Heart right ventricle (tissue), 16 donors: ENCODE results near the gene DLGAP1. TPM values are rescaled to one million over a fixed set of nuclear protein-coding genes. Genes with fewer than 3 reads are reported as not detected.

Source experiments
- ATAC-seq, 8 donors: fragments of 200-7000 bp; cut with Tn5 transposase; one replicate each; pipeline ENCODE4 v1.9.1; 2020; ENCODE audit warnings: mild to moderate bottlenecking in 8 of 8, moderate library complexity in 8 of 8, moderate number of reproducible peaks in 1 of 8
- DNase-seq, 2 donors: peaks; one replicate each; pipeline ENCODE4 v3.0.0-alpha.2; 2020
- H3K27ac ChIP-seq, 10 donors: fragments of 200-600 bp; sonication (generic) in 2 of 10; one replicate each; pipeline versions ENCODE4 v1.5.0 to v1.8.0; 2020 to 2022; ENCODE audit warnings: mild to moderate bottlenecking in 3 of 10
- H3K27me3 ChIP-seq, 7 donors: fragments of 200-600 bp; one replicate each; pipeline ENCODE4 v1.8.0; 2021 to 2022; ENCODE audit warnings: mild to moderate bottlenecking in 2 of 7
- H3K36me3 ChIP-seq, 9 donors: fragments of 200-600 bp; sonication (generic) in 1 of 9; one replicate each; pipeline versions ENCODE4 v1.5.0 to v1.8.0; 2020 to 2022; ENCODE audit warnings: mild to moderate bottlenecking in 2 of 9
- H3K4me1 ChIP-seq, 9 donors: fragments of 200-600 bp; sonication (generic) in 1 of 9; one replicate each; pipeline versions ENCODE4 v1.5.0 to v1.8.0; 2020 to 2022; ENCODE audit warnings: mild to moderate bottlenecking in 4 of 9
- H3K4me3 ChIP-seq, 10 donors: fragments of 200-600 bp; sonication (generic) in 2 of 10; one replicate each; pipeline versions ENCODE4 v1.5.0 to v1.8.0; 2020 to 2022; ENCODE audit warnings: mild to moderate bottlenecking in 7 of 10, moderate library complexity in 2 of 10
- H3K9me3 ChIP-seq, 11 donors: fragments of 200-600 bp in 10 of 11; sonication (generic) in 2 of 11; one replicate each; pipeline versions ENCODE4 v1.5.0 to v1.8.0; 2013 to 2022; ENCODE audit warnings: mild to moderate bottlenecking in 2 of 11, control low read depth in 1 of 11, moderate library complexity in 1 of 11
- WGBS, 2 donors: extraction: QIAGEN DNeasy Blood & Tissue Kit; methylation state at CpG; one replicate each; pipeline ENCODE4 v1.1.7; 2013; ENCODE audit warnings: inconsistent platforms in 1 of 2; 5-methylcytosine and 5-hydroxymethylcytosine counted together
- intact Hi-C, 10 donors: fragments of 100-400 bp; cut with DNase I; formaldehyde crosslinking; loops; one replicate each; pipeline versions ENCODE4 v1.11.1 to v1.14.2; 2022
- polyA plus RNA-seq, 2 donors: library from polyadenylated mRNA; stranded (reverse); fragments of 200-250 nt; gene quantifications; one replicate each; pipeline ENCODE4 v1.2.3, GENCODE V29; 2013
- total RNA-seq, 10 donors: library from RNA; stranded (reverse); fragmentation: NEBNext Ultra II Directional in 3 of 10; extraction: Animal tissue kit (Norgen Biotek cat#: 25700) in 3 of 10; gene quantifications; one replicate each; pipeline versions ENCODE4 v1.2.1 to v1.2.4, GENCODE V29; 2021 to 2023
- TF ChIP-seq, protein P1 (sequence below), 9 donors: fragments of 200-600 bp; sonication (generic) in 2 of 9; IDR thresholded peaks; one replicate each; pipeline versions ENCODE4 v1.5.0 to v1.8.0; 2021 to 2022; ENCODE audit warnings: antibody characterized with exemption in 9 of 9, mild to moderate bottlenecking in 5 of 9, moderate library complexity in 1 of 9
- donor health status: Arrhythmogenic right ventricular cardiomyopathy.
- donor health status: ischemic (EF 13 %, LVEDD 7.1; RV severe dilation, severe dysfunction).
- donor health status: healthy with polysubstance abuse.
- donor health status: DM: no; HTN: yes; CAD: no.
- donor health status: DM: no; HTN: no; CAD: no.
- donor health status: ischemic (EF 25% LVEDD 6.9; RV normal size, moderate dysfunction).
- donor health status: ischemic (EF 25% LVEDD 5.7; RV mildly dilated, moderate dysfunction).
- donor health status: healthy.
- donor health status: DM: yes; HTN: yes; CAD: no.
- donor health status: Ischemic cardiomyopathy.
- donor health status: ischemic (EF 35%, LVEDD 5.7; RV mildly dilated, moderate dysfunction).
- donor health status: nonischemic (EF 11% LVEDD 7.7; RV severe dilation, severe dysfunction).
- donor health status: DM: yes; HTN: yes; CAD: no.
- donor health status: PGD.
- donor health status: ischemic (EF 29% LVEDD 5.4; RV normal size, mild dysfunction).
- donor health status: nonischemic (EF 23%, LVEDD 6.1; RV moderate dilation, normal function).

The DLGAP1 gene
- total and polyA plus RNA-seq, 12 donors, result 0.07 to 7.2 (median 1.0) TPM; not detected in 2

DNA sequence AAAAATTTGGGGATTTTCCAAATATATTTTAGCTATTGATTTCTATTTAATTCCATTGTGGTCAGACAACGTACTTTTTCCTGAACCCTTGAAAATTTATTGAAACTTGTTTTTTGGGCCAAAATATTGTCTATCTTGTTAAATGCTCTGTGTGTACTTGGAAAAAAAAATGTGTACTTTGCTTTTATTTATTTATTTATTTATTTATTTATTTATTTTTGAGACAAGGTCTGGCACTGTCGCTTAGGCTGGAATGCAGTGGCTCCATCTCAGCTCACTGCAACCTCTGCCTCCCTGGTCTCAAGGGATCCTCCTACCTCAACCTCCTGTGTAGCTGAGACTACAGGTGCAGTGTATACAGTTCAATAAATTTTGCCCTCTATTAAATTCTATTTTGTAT is 910.6 kb downstream of the DLGAP1 start:
- intact Hi-C loops, result no loop called here
- no peaks in the 10 kb centered on the region for H3K27me3 ChIP-seq
- H3K9me3 ChIP-seq, result no peaks in the 10 kb centered on the region
- H3K4me3 ChIP-seq, result no peak overlapping the region
- H3K36me3 ChIP-seq, result no peaks in the 10 kb centered on the region
- DNase-seq, result no peak
- TF ChIP-seq, protein P1, sequence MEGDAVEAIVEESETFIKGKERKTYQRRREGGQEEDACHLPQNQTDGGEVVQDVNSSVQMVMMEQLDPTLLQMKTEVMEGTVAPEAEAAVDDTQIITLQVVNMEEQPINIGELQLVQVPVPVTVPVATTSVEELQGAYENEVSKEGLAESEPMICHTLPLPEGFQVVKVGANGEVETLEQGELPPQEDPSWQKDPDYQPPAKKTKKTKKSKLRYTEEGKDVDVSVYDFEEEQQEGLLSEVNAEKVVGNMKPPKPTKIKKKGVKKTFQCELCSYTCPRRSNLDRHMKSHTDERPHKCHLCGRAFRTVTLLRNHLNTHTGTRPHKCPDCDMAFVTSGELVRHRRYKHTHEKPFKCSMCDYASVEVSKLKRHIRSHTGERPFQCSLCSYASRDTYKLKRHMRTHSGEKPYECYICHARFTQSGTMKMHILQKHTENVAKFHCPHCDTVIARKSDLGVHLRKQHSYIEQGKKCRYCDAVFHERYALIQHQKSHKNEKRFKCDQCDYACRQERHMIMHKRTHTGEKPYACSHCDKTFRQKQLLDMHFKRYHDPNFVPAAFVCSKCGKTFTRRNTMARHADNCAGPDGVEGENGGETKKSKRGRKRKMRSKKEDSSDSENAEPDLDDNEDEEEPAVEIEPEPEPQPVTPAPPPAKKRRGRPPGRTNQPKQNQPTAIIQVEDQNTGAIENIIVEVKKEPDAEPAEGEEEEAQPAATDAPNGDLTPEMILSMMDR (IDR thresholded peaks at IDR 0.05), result no peak
- no peak overlapping the region for H3K27ac ChIP-seq
- WGBS, 2 donors, result 96 to 98% methylated on average over 2 of the region's 2 CpGs
- H3K4me1 ChIP-seq, result no peaks in the 10 kb centered on the region
- no peak for ATAC-seq

DNA sequence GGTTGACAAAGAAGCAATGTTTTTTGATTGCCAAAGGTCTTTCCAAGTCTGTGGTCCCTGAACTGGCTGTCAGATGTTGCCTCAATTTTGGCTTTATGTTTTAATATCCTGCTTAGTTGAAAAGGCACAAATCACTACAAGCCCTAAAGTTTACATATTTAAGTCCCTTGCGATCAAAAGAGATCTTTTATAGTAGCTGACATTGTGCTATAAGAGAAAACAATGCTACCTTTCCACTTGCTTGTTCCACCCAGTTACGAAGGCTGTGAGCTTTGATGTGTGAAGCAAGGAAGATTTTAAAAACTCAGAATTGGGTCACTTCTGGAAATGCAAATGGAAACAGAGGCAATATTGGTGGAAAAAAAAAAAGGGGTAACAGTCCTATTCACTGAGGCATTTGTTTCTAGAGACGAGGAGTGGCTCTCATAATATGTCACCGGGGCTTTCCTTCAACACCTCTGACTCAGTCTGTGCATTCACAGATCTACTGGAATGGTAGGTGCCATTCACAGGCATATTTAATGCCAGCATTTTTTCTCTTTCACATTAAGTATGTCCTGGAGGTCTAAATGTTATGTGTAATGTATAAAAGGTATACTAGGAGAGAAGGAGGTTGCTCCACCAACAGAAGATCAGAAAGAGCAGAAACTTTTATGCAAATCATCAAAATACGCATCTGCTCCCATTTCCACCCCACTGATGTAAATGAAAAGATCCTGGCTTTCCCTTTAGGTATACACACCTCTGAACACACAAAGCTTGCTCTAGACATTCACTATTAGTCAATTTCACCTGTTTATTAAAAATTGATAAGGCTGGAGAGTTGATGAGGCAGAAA is 913.3 kb downstream of the DLGAP1 start:
- no peak for ATAC-seq
- intact Hi-C loops, result no loop called here

DNA sequence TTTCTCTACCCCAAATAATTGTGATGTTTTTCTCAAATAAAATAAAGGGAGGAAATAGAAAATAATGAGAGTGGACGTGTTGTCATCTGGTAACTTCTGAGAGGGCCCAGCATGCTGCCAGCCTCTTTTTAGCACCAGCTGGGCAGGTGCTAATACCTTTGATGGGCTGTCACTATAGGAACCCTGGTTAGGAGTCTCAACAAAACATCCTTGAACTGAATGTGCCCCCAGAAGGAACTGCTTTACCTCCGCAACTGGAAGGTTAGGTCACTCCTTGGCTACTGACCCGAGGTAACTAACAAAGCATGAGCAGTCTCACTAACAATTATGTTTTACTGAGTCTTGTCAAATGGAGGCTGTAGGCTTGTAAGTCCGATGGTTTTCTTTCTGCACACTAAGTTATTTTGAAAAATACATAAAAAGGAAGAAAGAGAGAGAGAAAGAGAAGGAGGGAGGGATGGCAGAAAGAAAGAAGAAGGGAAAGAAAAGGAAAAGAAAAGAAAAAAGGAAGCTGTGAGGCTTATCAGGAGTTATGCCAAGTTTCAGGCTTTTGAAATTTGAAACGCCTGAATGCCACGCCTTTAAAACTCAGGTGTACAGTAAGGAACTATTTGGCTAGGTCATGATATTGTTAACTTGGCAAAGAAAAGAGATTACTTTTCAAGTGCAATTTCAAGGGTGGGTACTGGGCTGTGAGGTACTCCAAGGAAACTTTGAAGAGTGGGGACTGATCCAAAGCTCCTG is 914.1 kb downstream of the DLGAP1 start:
- intact Hi-C loops, result no loop called here
- H3K27me3 ChIP-seq, result no peaks in the 10 kb centered on the region
- H3K9me3 ChIP-seq, result no peaks in the 10 kb centered on the region
- WGBS, 2 donors, result 68 to 78% methylated on average over 6 of the region's 6 CpGs
- peaks cover 0 to 4% (median 0%) of the 10 kb centered on the region in 9 donors for H3K4me1 ChIP-seq
- DNase-seq (no peak), ATAC-seq (no peak)
- no peak overlapping the region for H3K27ac ChIP-seq
- H3K36me3 ChIP-seq, result no peaks in the 10 kb centered on the region
- no peak overlapping the region for H3K4me3 ChIP-seq
- TF ChIP-seq, protein P1 (IDR thresholded peaks at IDR 0.05), result no peak

More for the DNA sequence above, 913.3 kb downstream of the DLGAP1 start:
- DNase-seq, result no peak
- H3K4me3 ChIP-seq, result no peak overlapping the region
- H3K27me3 ChIP-seq, result no peaks in the 10 kb centered on the region
- 70 to 73% methylated on average over 5 of the region's 5 CpGs for WGBS, 2 donors
- no peaks in the 10 kb centered on the region for H3K36me3 ChIP-seq
- TF ChIP-seq, protein P1 (IDR thresholded peaks at IDR 0.05), result no peak
- H3K27ac ChIP-seq, result no peak overlapping the region
- H3K4me1 ChIP-seq, result peaks cover 0 to 4% (median 0%) of the 10 kb centered on the region in 9 donors
- H3K9me3 ChIP-seq, result no peaks in the 10 kb centered on the region

DNA sequence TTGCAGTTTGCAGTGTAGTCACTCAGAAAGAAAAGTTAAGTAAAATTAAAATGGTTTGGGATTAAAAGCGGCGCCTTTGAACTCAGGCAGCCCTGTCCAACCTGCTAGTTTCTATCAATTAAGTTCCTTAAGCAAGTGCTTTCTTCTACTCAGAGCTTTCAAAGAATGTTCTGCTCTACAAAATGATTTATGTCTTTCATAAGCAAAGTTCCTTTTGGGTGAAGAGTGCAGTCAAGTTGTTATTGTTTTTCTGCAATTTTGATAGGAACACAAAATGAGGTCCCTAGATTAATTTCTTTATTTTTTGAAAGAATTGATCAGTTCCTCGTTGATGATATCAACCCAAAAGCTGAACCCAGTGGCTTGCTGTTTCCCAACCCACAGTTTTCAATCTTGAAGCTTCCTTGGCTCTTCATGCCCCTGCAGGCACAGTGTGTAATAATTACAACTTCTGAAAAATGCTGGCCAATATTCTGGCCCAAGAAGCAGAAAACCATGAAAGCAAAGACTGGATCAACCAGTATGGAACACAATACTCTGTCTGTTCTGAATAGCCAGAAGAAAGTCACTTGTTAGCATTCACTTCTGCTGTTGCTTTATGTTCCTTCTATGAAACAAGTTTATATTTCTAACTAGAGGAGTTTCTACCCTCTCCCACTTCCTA is 916.0 kb downstream of the DLGAP1 start:
- ATAC-seq (no peak), DNase-seq (no peak)
- no peak overlapping the region for H3K27ac ChIP-seq
- WGBS, 2 donors, result 66 to 84% methylated on average over 3 of the region's 3 CpGs
- H3K27me3 ChIP-seq, result no peaks in the 10 kb centered on the region
- H3K4me3 ChIP-seq, result no peak overlapping the region
- TF ChIP-seq, protein P1 (IDR thresholded peaks at IDR 0.05), result no peak
- no peaks in the 10 kb centered on the region for H3K36me3 ChIP-seq
- H3K9me3 ChIP-seq, result no peaks in the 10 kb centered on the region
- intact Hi-C loops, result no loop called here
- H3K4me1 ChIP-seq, result peaks cover 0 to 4% (median 0%) of the 10 kb centered on the region in 9 donors
